ENCODE measurements around the gene TFDP2.
"Not testable (repeated sequence)": the region's sequence is repeated elsewhere in the genome, so short reads cannot be mapped to it uniquely, and the experiment has no call there.

Gene TFDP2

DNA sequence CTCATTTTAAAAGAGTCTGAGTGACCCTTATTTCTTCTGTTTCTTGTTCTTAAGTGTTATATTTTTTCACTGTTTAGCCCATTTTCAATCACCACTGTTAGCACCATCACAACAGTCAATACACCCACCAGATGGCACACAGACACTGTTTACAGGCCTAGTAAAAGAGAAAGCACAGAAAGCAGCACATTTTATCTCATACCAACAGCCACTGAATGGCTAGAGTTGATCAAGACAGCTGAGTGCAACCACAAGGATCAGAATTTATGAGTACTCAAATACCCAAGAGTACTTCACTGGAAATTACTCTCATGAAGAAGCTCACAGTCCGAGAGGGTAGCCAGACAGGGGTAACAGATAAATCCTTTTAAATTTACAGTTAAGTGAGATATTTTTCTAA is 127.0 kb downstream of the TFDP2 start:
- no peak for DNase-seq (ENCODE audit: low read depth)

DNA sequence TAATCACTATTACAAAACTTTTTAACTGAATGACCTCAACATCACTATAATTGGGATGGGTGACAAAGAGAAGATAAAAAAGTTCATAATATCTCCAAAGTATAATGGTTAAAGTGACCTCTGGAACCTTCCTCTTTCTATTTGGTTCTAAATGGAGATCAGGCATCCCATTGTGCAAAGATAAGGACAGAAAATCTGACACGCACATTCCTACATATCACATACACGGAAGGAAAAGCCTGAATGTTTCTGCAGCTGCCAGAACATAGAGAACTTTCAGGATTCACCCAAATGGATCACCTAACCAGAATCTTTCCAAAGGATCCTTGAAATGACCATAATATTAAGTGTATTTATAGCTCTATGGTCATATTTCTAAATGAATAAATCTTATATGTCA is 128.2 kb downstream of the TFDP2 start:
- DNase-seq (ENCODE audit: low read depth), result no peak

DNA sequence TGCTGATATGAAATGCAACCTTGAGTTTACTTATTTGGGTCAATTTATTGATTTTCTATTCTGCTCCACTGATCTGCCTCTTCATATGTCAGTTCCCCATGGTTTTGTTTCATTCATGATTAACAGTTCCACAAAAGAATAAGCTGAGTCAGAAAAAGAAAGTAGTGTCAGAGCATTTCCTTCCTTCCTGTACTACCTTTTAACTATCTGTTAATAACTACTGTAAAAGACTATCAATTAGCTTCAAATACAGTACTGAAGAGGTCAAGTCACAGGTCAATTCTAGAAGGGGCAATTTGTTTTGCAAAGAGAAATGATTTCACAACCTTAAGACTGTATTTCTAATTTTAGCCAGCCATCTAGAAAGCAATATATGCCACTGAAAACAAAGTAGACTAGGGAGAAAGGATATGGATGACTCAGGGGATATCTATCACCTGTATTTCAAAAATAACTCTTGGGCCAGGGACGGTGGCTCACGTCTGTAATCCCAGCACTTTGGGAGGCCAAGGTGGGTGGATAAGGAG is 129.5 kb downstream of the TFDP2 start:
- no peak for DNase-seq (ENCODE audit: low read depth)

DNA sequence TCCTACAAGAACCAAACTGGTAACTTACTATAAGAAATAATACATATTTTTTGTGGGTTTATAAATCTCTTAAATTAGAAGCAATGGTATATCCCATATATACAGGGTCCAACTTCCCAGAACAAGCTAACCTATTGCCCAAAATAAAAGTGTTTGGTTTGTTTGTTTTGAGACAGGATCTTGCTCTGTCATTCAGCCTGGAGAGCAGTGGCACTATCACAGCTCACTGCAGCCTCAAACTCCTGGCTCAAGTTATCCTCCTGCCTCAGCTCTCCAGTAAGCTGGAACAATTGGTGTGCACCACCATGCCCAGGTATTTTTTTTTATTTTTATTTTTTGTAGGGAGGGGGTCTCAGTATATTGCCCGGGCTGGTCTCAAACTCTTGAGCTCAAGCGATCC is 135.4 kb downstream of the TFDP2 start:
- DNase-seq (ENCODE audit: low read depth), result no peak

DNA sequence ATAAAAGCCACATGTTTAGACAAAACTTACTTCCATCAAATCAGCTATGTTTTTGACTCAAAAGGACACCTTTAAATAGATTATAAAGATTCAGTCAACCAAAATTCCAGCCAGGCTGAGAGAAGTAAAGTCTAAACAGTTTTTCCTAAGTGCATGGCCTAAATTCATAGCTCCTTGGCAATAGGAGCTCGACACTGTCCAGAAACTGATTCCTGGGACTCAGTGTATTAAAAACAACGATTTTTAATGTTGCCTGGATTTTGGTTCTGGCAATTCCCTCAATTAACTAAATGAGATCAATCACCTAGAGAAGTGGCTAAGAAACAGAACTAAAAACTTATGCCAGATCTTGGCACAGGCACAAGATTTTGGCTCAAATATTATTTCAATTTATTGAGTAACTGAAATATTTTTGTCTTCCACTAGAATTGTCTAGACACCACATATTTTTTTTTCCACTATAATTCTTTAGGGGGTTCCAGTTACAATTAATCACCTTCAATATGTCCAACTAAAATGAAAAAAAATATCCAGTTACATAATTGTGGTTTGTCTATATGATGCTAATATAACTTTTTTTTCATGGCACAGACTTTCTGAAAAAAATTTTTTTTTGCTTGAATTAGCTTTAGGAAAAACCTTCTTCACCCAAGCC is 135.9 kb downstream of the TFDP2 start:
- DNase-seq (ENCODE audit: low read depth), result no peak

DNA sequence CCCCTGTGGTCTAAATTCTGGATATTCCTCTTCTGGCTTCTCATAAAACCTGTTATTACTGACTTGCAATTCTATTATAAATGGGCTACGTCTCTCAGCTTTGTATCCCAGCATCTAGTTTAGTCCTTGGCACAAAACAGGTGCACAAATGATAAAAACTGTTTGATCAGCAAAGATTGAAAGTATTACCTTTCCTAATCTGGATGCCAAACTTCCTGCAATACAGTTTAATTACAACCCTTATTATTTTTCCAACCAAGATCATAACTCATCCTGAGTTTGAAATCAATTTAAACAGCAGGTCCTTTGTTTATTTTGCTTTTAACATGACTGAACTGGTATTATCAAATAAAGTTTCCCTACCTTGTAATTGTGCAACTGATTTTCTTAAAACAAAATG is 140.3 kb downstream of the TFDP2 start:
- DNase-seq (ENCODE audit: low read depth), result no peak

DNA sequence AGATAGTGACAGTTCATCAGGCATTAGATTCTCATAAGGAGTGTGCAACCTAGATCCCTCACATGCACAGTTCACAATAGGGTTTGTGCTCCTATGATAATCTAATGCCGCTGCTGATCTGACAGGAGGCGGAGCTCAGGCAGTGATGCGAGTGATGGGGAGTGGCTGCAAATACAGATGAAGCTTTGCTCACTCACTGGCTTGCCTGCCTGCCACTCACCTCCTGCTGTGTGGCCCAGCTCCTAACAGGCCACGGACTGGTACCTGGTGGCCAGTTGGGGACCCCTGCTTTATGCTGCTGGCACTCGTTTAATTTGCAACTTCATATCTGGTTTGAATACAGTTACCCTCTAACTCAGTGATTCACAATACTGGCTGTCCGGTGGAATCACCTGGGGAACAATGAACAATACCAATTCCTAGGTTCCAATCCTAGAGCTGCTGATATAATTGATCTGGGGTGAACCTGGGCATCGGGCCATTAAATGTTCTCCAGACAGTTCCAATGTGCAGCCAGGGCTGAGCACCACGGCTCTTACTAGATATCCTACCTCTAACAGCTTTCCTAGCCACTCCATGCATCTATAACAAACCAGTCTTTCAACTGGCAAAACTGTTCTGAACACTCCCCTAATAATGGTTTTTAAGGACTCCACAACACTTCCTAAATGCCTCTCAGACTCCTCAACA is 141.5 kb downstream of the TFDP2 start:
- no peak for DNase-seq (ENCODE audit: low read depth)

DNA sequence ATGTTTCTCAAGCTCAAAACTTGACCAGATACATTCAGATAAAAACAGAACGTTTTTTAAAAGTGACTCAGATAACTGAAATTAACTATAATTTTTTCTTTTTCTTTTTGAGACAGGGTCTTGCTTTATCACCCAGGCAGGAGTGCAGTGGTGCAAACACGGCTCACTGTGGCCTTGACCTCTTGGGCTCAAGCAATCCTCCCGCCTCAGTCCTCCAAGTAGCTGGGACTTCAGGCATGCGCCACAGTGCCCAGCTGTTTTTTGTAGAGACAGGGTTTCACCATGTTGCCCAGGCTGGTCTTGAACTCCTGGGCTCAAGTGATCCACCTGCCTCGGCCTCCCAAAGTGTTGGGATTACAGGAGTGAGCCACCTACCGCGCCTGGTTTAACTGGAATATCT is 144.4 kb downstream of the TFDP2 start:
- not testable (repeated sequence) for DNase-seq (ENCODE audit: low read depth)

DNA sequence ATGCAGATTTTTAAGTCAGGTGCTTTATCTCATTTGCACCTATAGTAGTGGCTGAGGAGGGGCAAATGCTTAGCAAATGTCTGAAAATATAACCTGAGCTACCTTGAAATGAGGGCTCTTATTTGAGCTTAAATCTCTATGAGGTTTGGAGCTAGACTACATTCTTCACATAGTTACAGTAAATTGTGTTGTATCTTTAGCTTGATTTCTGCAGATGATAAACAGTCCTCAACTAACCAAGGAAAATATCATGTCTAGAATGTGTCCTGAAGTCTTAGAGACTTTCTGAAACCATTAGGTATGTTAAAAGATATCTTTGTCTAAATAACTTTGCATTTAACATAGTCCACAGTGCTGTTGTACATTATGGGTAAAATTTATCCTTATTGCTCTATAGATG is 145.3 kb downstream of the TFDP2 start:
- no peak for DNase-seq (ENCODE audit: low read depth)

DNA sequence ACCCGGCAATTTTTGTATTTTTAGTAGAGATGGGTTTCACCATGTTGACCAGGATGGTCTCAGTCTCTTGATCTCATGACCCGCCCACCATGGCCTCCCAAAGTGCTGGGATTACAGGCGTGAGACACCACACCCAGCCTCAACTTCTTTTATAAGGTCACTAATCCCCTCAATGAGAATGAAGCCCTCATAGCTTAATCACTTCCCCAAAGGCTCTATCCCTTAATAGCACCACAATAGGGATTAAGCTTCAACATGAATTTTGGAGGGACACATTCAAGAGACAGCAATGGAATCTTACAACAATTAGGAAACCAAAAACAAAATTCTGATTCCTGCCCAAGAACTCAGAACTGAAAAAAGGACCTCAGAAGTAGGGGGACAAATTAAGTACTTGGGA is 146.1 kb downstream of the TFDP2 start:
- DNase-seq (ENCODE audit: low read depth), result no peak

DNA sequence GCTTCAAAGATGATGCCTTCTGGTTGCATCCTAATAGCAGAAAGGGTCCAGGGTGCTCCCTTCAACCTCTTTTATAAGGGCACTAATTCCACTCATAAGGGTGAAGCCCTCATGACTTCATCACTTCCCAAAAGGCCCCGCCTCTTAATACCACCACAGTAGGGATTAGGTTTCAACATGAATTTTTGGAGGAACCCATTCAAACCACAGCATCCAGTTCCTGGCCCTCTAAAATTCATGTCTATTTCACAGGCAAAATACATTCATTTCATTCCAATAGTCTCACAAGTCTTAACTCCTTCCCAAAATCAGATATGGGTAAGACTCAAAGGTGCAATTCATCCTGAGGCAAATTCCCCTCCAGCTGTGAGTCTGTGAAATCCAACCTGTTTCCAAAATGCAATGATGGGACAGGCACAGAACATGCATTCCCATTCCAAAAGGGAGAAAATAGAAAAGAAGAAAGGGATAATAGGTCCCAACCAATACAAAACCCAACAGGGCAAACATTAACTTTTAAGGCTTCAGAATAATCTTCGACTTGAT is 148.9 kb downstream of the TFDP2 start:
- no peak for DNase-seq (ENCODE audit: low read depth)

DNA sequence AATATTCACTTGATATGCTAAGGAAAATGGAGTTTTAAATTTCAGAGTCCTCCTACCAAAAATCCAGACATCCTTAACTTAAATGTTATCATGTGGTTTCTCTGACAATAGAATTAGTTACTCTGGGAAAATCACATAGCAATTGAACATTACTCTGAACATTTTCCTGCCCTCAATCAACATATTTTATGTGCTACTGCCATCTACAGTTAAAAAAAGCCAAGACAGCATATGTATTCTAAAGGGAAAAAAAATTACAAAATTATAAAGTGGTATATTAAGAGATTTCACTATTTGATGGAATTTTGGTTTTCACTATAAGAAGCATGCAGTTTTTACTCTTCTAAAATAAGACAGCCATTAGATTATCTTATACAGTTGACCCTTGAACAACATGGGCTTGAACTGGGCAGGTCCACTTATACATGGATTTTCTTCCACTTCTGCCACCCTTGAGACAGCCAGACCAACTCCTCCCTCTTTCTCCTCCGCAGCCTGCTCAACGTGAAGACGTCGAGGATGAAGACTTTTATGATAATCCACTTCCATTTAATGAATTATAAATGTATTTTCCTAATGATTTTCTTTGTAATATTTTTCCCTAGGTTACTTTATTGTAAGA is 150.6 kb downstream of the TFDP2 start:
- no peak for DNase-seq (ENCODE audit: low read depth)

DNA sequence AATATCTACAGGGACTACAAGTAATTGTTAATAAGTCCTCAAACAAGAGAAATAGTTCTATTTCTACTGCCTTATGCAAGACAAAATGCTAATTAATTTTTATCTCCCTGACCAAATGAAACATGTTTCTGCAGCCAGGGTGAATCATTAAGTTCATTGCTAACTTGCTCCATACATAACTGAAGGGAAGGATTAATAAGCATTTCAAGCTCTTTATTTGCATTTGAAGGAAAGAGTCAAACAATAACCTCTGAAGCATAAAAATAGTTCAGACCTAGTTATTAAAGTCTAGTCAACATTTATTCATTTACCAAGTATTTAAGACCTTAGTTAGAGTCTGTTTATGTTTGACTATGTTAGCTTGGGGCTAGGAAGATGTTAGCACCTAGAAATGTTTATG is 152.9 kb downstream of the TFDP2 start:
- DNase-seq (ENCODE audit: low read depth), result no peak

DNA sequence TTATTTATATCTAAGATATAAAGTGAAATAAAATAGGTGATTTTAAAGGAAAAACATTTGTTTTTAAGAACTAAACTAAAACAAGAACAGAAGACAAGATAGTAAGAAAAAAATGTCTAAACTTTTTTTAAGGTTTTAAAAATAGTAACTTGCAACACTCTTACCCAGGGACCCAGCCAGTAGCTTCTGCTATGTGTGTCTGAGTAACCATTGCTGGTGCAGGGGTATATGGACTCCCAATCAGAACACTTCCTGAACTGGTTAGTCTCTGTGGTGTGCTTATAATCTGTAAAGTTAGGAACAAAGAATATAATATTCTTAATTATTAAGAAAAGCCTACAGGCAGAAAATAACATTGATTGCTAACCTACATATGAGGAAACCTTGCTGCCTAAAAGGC is 154.5 kb downstream of the TFDP2 start:
- DNase-seq (ENCODE audit: low read depth), result no peak

DNA sequence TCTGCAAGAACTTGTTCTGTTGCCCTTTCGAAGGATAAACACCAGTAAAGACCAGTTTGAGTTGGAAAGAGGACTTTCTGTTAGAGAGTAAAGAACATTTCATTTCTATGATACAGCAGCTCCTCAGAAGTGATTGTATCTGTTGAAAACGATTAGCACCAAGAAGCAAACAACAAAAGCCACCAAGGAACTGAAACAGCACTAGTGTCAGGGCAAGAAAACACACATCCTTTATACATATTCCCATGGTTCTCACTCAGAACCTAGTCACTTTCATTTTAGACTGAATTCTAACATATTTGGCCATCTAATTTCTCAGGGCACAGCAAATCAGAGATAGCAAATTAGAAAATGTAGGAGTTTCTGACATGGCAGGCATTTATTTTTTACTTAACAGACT is 156.8 kb downstream of the TFDP2 start:
- no peak for DNase-seq (ENCODE audit: low read depth)

DNA sequence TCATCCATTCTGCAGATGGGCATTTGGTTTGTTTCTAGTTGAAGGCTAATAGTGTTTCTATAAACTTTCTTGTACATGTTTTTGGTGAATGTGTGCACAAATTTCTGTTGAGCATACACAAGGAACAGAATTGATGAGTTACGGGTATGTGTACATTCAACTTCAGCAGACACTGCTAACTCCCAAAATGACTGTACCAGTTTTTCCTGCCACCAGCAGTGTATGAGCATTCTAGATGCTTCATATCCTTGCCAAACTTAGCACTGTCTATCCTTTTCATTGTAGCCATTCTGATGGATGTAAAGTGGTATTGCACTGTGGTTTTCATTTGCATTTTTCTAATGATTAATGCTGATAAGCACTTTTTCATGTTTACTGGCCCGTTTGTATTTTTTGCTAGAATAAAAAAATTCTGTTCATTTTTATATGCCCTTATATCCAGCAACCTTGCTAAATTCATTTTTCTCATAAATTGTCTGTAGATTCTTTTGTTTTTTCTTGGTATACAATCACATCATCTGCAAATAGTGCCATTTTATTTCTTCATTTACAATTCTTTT is 162.7 kb downstream of the TFDP2 start:
- DNase-seq (ENCODE audit: low read depth), result no peak

DNA sequence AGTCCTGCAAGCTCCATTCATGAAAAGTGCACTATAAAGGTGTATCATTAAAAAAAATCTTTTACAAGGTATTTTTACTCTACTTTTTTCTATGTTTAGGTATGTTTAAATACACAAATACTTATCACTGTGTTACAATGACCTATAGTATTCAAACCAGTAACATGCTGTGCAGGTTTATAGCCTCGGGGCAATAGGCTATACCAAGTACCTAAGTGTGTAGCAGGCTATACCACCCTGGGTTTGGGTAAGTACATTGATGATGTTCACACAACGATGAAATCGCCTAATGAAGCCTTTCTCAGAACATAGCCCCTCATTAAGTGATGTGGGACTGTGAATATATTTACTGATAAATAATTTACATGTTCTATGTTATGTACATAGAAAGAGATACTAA is 168.3 kb downstream of the TFDP2 start:
- no peak for DNase-seq (ENCODE audit: low read depth)

DNA sequence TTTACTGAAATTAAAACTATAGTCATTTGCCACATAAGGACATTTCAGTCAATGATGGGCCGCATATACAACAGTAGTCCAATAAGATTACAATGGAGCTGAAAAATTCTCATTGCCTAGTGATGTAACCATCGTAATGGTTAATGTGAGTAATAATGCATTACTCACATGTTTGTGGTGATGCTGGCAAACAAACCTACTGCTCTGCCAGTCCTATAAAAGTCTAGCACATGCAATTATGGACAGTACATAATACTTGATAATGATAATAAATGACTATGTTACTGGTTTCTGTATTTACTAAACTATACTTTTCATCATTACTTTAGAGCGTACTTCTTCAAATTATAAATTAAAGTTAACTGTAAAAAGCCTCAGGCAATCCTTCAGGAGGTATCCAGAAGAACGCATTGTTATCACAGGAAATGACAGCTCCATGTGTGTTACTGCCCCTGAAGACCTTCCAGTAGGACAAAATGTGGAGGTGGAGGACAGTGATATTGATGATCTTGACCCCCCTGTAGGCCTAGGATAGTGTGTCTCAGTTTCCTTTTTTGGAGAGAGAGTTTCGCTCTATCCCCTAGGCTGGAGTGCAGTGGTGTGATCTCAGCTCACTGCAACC is 170.2 kb downstream of the TFDP2 start:
- DNase-seq (ENCODE audit: low read depth), result no peak

DNA sequence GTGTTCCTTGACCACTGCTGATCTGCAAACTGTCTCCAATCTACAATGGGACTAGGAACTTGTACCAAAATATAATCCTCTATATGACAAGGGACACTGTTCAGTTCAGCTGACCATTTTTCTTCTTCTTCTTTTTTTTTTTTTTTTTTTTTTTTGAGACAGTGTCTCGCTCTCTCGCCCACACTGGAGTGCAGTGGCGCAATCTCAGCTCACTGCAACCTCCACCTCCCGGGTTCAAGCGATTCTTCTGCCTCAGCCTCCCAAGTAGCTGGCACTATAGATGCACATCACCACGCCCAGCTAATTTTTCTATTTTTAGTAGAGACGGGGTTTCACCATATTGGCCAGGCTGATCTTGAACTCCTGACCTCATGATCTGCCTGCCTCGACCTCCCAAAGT is 174.6 kb downstream of the TFDP2 start:
- DNase-seq (ENCODE audit: low read depth), result not testable (repeated sequence)

DNA sequence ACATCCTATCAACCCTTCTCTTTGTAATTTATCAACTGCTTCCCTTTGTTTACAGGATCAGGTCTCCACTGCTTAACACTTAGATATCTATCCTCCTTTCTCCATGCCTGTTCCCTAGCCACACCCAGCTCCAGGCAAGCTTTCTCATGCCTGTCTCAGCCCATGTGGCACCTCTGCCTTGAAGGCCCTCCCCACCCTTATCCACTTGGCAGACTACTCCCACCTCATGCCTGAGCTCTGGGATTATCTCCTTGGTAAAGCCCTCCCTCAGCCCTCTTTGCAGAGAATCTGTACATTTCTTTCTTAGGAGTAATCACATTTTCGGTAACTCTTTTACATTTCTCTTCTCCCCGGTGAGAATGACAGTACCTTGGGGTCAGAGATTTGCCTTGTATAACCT is 176.9 kb downstream of the TFDP2 start:
- no peak for DNase-seq (ENCODE audit: low read depth)

DNA sequence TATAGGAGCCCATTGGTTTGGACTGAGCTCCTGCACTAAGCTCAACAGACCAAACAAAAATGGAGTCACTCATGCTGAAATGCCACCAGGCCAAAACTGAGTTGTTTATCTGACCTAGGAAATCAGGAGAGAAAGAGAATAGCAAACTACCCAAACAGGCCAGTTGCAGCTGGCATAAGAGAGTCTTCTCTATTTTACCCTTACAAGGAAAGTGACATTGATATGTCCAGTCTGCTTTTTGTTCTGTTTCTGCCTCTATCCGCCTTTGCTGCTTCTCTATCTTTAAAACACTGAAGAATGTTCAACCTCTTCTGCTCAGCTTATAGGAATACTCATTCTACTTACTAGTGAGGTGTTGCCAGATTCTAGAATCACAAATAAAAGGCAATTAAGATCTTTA is 177.8 kb downstream of the TFDP2 start:
- no peak for DNase-seq (ENCODE audit: low read depth)

DNA sequence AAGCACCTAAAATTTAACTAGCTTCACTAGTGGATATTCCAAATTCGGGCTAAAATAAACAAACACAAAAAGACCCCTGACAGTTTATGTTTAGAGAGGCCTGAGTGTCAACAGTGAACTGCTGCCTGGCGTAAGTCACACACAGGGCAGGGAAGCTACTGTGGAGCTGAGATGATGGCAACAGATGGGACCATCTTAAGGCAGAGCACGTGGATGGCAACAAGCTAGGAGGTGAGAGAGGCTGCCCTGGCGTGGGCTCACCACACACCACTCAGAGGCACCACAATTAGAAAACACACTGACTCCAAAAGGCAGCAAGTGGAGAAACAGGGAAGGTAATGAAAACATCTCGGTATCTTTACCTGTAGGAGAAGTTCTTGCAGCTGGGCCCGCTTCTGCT is 179.6 kb downstream of the TFDP2 start:
- DNase-seq (ENCODE audit: low read depth), result no peak
